SIG-M5 treated with dmso at 0.1 percent for 504 hours (cell line): Measurements from ENCODE around the gene PEMT.
"Not testable (repeated sequence)": the region's sequence is repeated elsewhere in the genome, so short reads cannot be mapped to it uniquely, and the experiment has no call there.

Experiments used
- DNase-seq: peaks from one replicate; lab custom pipeline; 2025; ENCODE audit not compliant: unreplicated experiment; lab: John Stamatoyannopoulos, UW

Gene PEMT

DNA sequence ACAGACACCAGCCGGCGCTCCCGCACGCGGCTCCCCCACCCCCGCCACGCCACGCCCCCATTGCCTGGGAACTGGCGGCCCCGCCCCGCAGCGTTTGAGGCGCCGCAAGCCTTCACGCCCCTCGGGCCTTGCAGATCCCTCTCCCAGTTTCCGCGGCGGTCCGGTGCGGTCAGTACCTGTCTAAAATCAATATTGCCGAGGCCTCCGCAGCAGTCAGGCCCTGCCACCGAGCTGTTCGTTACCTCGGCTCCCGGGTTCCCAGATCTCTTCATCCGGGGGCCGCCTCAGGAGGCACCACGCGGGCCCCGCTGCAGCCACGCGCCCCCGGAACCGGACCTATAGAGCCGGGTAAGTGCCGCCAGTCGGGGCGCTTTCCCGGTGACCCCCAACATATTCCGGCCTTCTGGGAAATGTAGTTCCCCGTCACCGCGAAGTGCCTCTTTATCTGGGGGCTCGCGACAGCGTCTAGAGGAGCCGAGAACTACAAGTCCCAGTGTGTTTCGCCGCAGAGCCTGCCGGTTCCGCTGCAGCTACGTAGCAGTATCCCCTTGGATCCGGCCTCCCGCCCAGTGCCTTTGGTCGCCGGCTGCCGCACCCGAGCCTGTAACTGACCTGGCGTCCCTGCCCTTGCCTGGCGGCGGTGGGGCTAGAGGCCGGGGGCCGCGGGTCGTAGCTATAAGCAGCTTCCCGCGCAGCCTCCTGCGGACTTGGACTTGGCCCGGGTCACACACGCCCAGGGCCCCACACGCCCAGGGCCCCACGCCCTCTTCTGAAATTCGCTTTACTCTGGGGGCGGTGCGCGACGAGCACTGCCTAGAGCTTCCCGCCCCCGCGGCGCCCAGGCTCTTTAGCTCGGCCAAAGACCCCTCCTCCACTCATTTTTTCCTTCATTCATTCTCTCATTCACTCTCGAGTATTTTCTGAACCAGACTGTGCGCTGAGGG lies at the start of gene PEMT:
Gene PEMT, minus strand, starts transcription at position 354 of the 944 bp plus-strand sequence. Its CDS starts 82 bp downstream, at position 272.
- peak; percentile 99 for DNase-seq

DNA sequence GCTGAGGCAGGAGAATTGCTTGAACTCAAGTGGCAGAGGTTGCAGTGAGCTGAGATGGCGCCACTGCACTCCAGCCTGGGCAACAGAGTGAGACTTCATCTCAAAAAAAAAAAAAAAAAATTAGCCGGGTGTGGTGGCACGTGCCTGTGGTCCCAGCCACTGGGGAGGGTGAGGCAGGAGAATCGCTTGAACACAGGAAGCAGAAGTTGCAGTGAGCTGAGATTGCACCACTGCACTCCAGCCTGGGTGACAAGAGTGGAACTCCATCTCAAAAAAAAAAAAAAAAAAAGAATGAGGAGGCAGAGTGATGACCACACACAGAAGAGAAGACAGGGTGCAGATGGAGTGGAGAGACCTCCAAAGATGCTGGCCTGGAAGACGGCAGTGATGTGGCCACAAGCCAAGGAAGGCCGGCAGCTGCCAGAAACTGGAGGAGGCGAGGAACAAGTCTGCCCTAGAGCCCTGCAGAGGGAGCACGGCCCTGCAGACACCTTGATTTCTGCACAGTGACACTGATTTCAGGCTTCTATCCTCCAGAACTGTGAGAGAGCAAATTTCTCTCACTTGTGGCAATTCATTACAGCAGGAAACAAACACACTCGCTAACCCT lies 48.3 kb upstream of the PEMT start:
- DNase-seq = not testable (repeated sequence)

DNA sequence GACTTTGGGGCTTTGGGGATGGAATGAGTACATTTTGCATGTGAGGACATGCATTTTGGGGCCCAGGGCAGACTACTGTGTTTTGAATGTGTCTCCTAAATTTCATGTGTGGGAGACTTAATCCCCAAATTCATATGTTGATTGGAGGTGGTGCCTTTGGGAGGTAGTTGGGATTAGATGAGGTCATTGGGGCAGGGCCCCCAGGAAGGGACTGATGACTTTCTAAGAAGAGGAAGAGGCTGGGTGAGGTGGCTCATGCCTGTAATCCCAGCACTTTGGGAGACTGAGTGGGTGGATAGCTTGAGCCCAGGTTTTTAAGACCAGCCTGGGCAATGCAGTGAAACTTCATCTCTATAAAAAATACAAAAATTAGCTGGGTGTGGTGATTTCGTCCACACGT lies 47.0 kb upstream of the PEMT start:
- DNase-seq = no peak

DNA sequence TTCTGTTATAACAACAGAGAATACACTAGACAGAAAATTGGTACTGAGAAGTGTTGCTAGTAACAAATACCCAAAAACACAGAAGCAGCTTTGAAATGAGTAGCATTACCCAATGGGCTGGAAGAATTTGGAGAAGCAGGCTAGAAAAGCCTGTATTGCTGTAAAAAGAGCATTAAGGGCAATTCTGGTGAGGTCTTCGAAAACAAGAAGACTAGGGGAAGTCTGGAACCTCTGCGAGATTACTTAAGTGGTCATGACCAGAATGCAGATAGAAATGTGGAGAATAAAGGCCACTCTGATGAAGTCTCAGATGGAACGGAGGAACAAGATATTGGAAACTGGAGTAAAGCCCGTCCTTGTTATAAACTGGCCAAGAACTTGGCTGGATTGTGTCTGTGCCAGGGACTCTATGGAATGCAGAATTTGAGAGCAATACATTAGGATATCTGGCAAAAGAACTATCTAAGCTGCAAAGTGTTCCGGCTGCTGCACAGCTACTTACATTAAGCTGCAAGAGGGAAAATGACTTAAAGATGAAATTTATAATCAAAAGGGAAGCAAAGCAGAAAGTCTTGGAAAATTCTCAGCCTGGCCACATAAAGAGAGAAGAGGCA lies 44.9 kb upstream of the PEMT start:
- DNase-seq = no peak

DNA sequence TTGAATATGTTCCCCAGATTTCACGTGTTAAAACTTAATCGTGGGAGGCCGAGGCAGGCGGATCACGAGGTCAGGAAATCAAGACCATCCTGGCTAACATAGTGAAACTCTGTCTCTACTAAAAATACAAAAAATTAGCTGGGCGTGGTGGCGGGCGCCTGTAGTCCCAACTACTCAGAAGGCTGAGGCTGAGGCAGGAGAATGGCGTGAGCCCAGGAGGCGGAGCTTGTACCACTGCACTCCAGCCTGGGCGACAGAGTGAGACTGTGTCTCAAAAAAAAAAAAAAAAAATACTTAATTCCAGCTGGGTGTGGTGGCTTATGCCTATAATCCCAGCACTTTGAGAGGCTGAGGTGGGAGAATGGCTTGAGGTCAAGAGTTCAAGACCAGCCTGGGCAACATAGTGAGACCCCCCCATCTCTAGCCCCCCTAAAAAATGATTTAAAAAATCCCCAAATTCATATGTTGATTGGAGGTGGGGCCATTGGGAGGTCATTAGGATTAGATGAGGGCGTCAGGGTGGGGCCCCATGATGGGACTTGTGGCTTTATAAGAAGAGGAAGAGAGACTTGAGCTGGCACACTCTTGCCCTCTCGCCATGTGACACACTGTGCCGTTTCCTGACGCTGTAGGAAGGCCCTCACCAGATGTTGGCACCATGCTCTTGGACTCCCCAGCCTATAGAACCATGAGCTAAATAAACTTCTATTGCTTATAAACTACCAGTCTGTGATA lies 44.2 kb upstream of the PEMT start:
- DNase-seq = not testable (repeated sequence)

DNA sequence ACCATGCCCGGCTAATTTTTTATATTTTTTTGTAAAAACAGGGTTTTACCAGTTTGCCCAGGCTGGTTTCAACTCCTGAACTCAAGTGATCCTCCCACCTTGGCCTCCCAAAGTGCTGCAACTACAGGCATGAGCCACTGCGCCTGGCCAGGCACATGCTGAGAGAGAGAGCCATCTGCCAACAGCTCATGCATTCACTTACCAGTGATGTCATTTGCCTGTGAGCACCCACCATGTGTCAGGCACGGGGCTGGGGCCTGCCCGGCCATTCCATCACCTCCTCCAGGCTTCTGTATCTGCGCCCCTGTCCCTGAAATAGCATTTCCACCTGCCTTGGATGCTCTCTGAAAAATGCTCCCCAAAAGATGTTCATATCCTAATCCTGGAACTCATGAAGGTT lies 43.6 kb upstream of the PEMT start:
- no peak for DNase-seq

DNA sequence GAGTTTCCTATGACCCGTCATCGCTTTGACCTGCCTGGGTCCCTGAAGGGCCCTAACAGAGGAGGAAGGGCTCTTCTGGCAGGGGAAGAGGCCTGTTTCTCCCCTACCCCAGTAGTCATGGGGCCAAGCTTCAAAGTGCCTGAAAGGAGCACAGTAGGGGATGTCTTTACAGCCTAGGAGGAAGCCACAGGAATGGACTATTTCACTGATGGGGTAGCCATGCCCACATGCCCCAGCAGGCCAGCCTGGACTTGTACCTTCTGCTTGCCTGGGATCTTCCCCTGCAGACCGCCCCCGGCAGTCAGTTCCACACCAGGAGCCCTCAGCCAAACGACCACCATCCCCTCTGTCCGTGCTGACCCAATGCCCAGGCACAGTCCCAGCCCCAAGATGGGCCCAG lies 41.8 kb upstream of the PEMT start:
- DNase-seq = no peak

GRCh38 chr17:17632690-17633089 lies 41.2 kb upstream of the PEMT start:
- DNase-seq = not testable (repeated sequence)

DNA sequence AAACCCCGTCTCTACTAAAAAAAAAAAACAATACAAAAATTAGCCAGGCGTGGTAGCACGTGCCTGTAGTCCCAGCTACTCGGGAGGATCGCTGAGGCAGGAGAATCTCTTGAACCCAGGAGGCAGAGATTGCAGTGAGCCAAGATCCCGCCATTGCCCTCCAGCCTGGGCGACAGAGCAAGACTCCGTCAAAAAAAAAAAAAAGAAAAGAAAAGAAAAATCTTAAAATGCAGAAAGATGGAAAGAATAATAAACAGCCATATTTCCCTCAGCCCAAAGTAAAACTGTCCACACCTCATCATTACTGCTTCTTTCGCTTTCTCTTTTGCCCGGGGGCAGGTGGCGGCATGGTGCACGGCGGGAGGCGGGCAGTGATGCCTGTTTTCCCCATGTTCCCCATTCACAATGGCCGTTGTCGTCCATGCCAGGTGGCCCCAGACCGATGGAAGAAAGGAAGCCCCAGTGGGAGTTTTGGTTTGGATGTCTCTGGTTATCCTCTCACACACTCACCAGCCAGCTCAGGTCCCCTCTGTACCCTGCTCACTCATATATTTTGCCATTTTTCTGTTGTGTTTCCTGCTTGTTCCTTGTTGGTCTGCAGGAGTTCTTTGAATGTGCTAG lies 37.0 kb upstream of the PEMT start:
- DNase-seq = no peak

GRCh38 chr17:17626840-17627239 lies 35.3 kb upstream of the PEMT start:
- no peak for DNase-seq

DNA sequence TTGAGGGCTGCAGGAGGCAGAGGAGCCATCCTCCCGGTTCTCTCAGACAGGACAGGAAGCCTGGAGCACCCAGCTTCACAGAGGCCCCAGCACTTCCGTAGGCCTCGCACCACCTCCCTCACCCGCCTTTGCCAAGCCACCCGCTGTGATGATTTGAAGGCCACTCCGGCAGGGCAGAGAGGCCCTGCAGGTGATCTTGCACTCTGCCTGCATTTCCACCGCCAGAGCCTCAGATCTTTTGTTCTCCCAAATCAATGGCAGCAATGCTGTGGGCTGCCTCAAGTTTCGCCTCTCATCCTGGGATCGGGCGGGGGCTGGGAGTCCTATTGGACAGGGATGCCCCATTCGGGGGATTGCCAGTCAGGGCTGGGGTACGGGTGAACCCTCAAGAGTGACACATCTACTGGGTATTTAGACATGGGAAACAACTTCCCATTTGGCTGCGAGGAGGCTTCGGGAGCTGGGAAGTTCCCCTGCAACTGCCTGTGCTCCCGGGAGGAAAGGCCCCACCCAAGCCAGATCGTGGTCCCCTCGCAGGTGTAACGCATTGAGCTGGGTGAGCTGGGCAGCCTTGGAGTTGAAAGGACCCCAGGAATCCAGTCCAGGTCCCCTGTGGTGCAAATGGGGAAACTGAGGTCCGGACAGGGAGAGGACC lies 34.8 kb upstream of the PEMT start:
- DNase-seq = no peak

DNA sequence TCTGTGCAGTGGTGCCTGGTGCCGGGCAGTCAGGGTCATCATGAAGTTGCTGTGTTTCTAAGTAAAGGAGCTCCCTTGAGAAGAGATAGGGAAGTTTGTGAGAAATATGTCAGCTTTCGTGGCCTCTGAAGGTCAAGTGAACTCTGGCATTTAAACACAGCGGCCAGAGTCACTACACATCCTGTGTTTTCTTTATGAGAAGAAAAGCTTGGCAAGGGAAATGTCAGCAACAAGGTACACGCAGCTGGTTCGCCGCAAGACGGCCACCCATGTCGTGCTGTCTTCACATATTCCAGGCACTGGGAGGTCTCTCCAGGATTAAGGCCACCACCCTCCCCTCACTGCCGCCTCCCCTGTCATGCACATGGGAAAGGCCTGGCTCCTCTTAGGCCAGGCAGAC lies 33.2 kb upstream of the PEMT start:
- DNase-seq = no peak

- no peak for DNase-seq
Observed at GRCh38 chr17:17623904-17624303, 32.4 kb upstream of the PEMT start.

DNA sequence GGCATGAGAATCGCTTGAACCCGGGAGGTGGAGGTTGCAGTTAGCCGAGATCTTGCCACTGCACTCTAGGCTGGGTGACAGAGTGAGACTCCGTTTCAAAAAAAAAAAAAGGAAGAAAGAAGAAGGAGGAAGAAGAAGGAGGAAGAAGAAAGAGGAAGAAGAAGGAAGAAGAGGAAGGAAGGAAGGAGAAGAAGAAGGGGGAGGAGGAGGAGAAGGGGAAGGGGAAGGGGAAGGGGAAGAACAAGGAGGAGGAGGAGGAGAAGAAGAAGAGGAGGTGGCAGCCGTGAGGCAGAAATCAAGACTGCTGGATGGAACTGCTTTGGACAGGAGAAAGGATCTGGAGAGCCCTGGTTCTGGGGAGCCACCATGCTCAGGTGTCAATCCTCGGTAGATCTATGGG lies 29.7 kb upstream of the PEMT start:
- peak; percentile 12 for DNase-seq

DNA sequence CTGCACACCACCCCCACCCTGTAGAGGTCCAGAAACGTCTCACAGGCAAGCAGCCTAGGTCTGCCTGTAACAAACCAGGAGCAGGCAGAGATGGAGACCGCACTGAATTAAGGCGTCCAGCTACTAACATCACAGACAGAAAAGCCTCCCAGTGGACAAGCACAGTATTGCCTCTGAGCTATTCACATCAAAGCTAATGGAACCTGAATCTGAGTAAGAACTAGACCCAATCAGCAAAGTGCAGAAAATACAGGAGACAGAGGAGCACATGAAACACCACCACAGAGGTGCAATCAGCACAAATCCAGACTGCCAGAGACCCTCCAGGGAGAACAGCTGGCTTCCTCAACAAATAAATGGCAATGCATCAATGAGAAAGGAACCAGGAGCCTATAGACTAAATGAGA lies 22.2 kb upstream of the PEMT start:
- DNase-seq = peak; percentile 56

- DNase-seq = no peak
Observed at GRCh38 chr17:17612085-17613022, 20.8 kb upstream of the PEMT start.

DNA sequence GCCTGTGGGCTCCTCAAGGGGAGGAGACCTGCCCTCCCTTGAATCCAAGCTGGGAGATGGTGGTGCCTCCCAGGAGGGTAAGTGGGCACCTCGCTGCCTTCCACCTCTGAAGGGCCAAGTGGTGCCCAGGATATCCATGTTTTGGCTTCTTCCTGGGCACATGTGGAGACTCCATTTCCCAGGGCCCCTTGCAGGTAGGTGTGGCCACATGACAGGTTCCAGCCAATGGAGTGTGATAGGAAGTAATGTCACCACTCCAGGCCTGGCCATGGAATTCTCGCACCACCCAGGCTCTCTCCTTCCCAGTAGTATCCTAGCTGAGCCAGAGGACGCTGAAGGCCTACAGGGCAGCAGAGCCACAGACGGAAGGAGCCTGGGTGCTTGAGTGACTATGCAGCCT lies 17.6 kb upstream of the PEMT start:
- DNase-seq = no peak

- no peak for DNase-seq
Observed at GRCh38 chr17:17606416-17607000, 15.0 kb upstream of the PEMT start.

GRCh38 chr17:17605729-17606088 lies 14.2 kb upstream of the PEMT start:
- DNase-seq = no peak
